Nephron (organoid): Measurements from ENCODE around the gene SLC29A2.

Experiments
- H3K27ac Mint-ChIP-seq, 3 experiments: 2 replicates each; pipeline ENCODE4 v1.8.0; 2020; ENCODE audit warnings: mixed read lengths in 3 of 3, mild to moderate bottlenecking in 2 of 3, moderate library complexity in 1 of 3
- H3K27me3 Mint-ChIP-seq: 2 replicates; pipeline ENCODE4 v1.8.0; 2021; ENCODE audit warnings: low read depth, mild to moderate bottlenecking, moderate library complexity, mixed read lengths
- H3K36me3 Mint-ChIP-seq: 2 replicates; pipeline ENCODE4 v1.8.0; 2020; ENCODE audit warnings: low read depth, mixed read lengths
- H3K4me1 Mint-ChIP-seq: 2 replicates; pipeline ENCODE4 v1.8.0; 2020; ENCODE audit warnings: mixed read lengths
- H3K4me3 Mint-ChIP-seq, 3 experiments: 2 replicates each; pipeline ENCODE4 v1.8.0; 2020; ENCODE audit warnings: mild to moderate bottlenecking in 3 of 3, mixed read lengths in 3 of 3, moderate library complexity in 2 of 3
- H3K9me3 Mint-ChIP-seq: 2 replicates; pipeline ENCODE4 v1.8.0; 2020; ENCODE audit warnings: mixed read lengths
- CTCF ChIP-seq, 3 experiments: fragments of 200-600 bp; sonication (generic); IDR thresholded peaks; one replicate each; pipeline ENCODE4 v1.5.0; 2021; ENCODE audit warnings: antibody characterized with exemption in 3 of 3; ENCODE audit not compliant: unreplicated experiment in 3 of 3

Gene SLC29A2

GRCh38 chr11:66317723-66318599 is 53.6 kb downstream of the SLC29A2 start:
- peaks cover 11% of the 10 kb centered on the region for H3K27me3 Mint-ChIP-seq
- peaks cover 8% of the 10 kb centered on the region for H3K9me3 Mint-ChIP-seq
- H3K27ac Mint-ChIP-seq, result peak overlapping the region; percentile 99 to 100 (median 100)
- H3K4me3 Mint-ChIP-seq, result peak overlapping the region; percentile 77 to 92 (median 89)
- H3K36me3 Mint-ChIP-seq, result peaks cover 4% of the 10 kb centered on the region
- TF ChIP-seq CTCF (IDR thresholded peaks at IDR 0.05; ENCODE audit: unreplicated experiment in 3 of 3), result no peak
- H3K4me1 Mint-ChIP-seq, result peaks cover 52% of the 10 kb centered on the region

- peaks cover 8% of the 10 kb centered on the region for H3K9me3 Mint-ChIP-seq
Measured at GRCh38 chr11:66317322-66317722, 54.2 kb downstream of the SLC29A2 start.

GRCh38 chr11:66316849-66317251 is 54.7 kb downstream of the SLC29A2 start, which contains the start of gene CD248:
Gene CD248, minus strand, starts transcription at chr11:66317044. Its CDS starts 17 bp downstream, at chr11:66317027.
- TF ChIP-seq CTCF (IDR thresholded peaks at IDR 0.05; ENCODE audit: unreplicated experiment in 3 of 3), result no peak
- peak within 1 kb of the TSS; percentile 99 to 100 (median 100) for H3K27ac Mint-ChIP-seq
- H3K27me3 Mint-ChIP-seq, result peaks cover 8% of the 10 kb centered on the region
- peak within 1 kb of the TSS; percentile 89 to 92 (median 91) for H3K4me3 Mint-ChIP-seq
- peaks cover 43% of the 10 kb centered on the region for H3K4me1 Mint-ChIP-seq
- H3K9me3 Mint-ChIP-seq, result peaks cover 8% of the 10 kb centered on the region
- H3K36me3 Mint-ChIP-seq, result peaks cover 4% of the 10 kb centered on the region

More at GRCh38 chr11:66317322-66317722, 54.2 kb downstream of the SLC29A2 start:
- Mint-ChIP-seq H3K27me3 (peaks cover 11% of the 10 kb centered on the region), H3K4me1 (peaks cover 45% of the 10 kb centered on the region), H3K36me3 (peaks cover 4% of the 10 kb centered on the region), H3K27ac (peak overlapping the region; percentile 99 to 100 (median 100)), H3K4me3 (peak overlapping the region; percentile 77 to 92 (median 89))
- TF ChIP-seq CTCF (IDR thresholded peaks at IDR 0.05; ENCODE audit: unreplicated experiment in 3 of 3), result no peak

GRCh38 chr11:66315921-66316811 is 55.4 kb downstream of the SLC29A2 start:
- no peak for TF ChIP-seq CTCF (IDR thresholded peaks at IDR 0.05; ENCODE audit: unreplicated experiment in 3 of 3)
- H3K36me3 Mint-ChIP-seq, result peaks cover 4% of the 10 kb centered on the region
- peak overlapping the region; percentile 89 to 91 (median 91) for H3K4me3 Mint-ChIP-seq
- H3K27ac Mint-ChIP-seq, result peak overlapping the region; percentile 91 to 98 (median 94)
- H3K4me1 Mint-ChIP-seq, result peaks cover 43% of the 10 kb centered on the region
- peaks cover 8% of the 10 kb centered on the region for H3K27me3 Mint-ChIP-seq
- peaks cover 8% of the 10 kb centered on the region for H3K9me3 Mint-ChIP-seq

- peaks cover 43% of the 10 kb centered on the region for H3K4me1 Mint-ChIP-seq
- TF ChIP-seq CTCF (IDR thresholded peaks at IDR 0.05; ENCODE audit: unreplicated experiment in 3 of 3), result no peak
- peaks cover 8% of the 10 kb centered on the region for H3K27me3 Mint-ChIP-seq
- H3K9me3 Mint-ChIP-seq, result peaks cover 8% of the 10 kb centered on the region
- H3K27ac Mint-ChIP-seq, result peak overlapping the region; percentile 91 to 98 (median 94)
- peak overlapping the region; percentile 89 to 91 (median 91) for H3K4me3 Mint-ChIP-seq
- H3K36me3 Mint-ChIP-seq, result peaks cover 4% of the 10 kb centered on the region
Measured at GRCh38 chr11:66315498-66315885, 56.1 kb downstream of the SLC29A2 start.
